ENCODE data around the gene AFF3. TPM values are rescaled to one million over a fixed set of nuclear protein-coding genes. Genes with fewer than 3 reads are reported as not detected.
"Not testable (repeated sequence)": the region's sequence is repeated elsewhere in the genome, so short reads cannot be mapped to it uniquely, and the experiment has no call there.

AFF3 gene
- total RNA-seq, 2 experiments from 2014 or later = 3.1 to 3.5 TPM

- intact Hi-C loops (cut with micrococcal nuclease) = no loop called here
- Mint-ChIP-seq H3K4me1 (ENCODE audit: low read depth) (no peaks in the 10 kb centered on the region), H3K9me3 (no peaks in the 10 kb centered on the region), H3K27ac (no peak overlapping the region), H3K27me3 (no peaks in the 10 kb centered on the region), H3K36me3 (ENCODE audit: low read depth) (peaks cover 3% of the 10 kb centered on the region), H3K4me3 (no peak overlapping the region)
- TF ChIP-seq CTCF (IDR thresholded peaks at IDR 0.05) = no peak
- no peak for ATAC-seq
- no peak for DNase-seq
- ChIA-PET POLR2A (no interaction called here), CTCF (no interaction called here)
Measured at GRCh38 chr2:99670768-99671734, 471.3 kb downstream of the AFF3 start.

- Mint-ChIP-seq H3K4me3 (no peak overlapping the region), H3K4me1 (ENCODE audit: low read depth) (no peaks in the 10 kb centered on the region), H3K27ac (no peak overlapping the region), H3K9me3 (no peaks in the 10 kb centered on the region), H3K36me3 (ENCODE audit: low read depth) (peaks cover 3% of the 10 kb centered on the region), H3K27me3 (no peaks in the 10 kb centered on the region)
- ChIA-PET CTCF (interaction anchor here (1.9 kb wide), 1 partner anchor 15 kb away, joined by 5 read pairs; no protein-coding TSS in a partner anchor), POLR2A (no interaction called here)
- no peak for TF ChIP-seq CTCF (IDR thresholded peaks at IDR 0.05)
- ATAC-seq (no peak), DNase-seq (no peak)
- intact Hi-C loops (cut with micrococcal nuclease) = no loop called here
Measured at GRCh38 chr2:99666256-99666655, 476.1 kb downstream of the AFF3 start.

- ChIA-PET POLR2A (no interaction called here), CTCF (no interaction called here)
- ATAC-seq (no peak), DNase-seq (no peak)
- Mint-ChIP-seq H3K27me3 (no peaks in the 10 kb centered on the region), H3K36me3 (ENCODE audit: low read depth) (no peaks in the 10 kb centered on the region), H3K27ac (no peak overlapping the region), H3K9me3 (no peaks in the 10 kb centered on the region), H3K4me3 (no peak overlapping the region), H3K4me1 (ENCODE audit: low read depth) (no peaks in the 10 kb centered on the region)
- intact Hi-C loops (cut with micrococcal nuclease) = no loop called here
- TF ChIP-seq CTCF (IDR thresholded peaks at IDR 0.05) = no peak
Measured at GRCh38 chr2:99663641-99664040, 478.7 kb downstream of the AFF3 start.

- POLR2A ChIA-PET = no interaction called here
- TF ChIP-seq CTCF (IDR thresholded peaks at IDR 0.05) = no peak
- H3K4me3 Mint-ChIP-seq = no peak overlapping the region
- DNase-seq (no peak), ATAC-seq (no peak)
- no peaks in the 10 kb centered on the region for H3K9me3 Mint-ChIP-seq
- no peaks in the 10 kb centered on the region for H3K4me1 Mint-ChIP-seq (ENCODE audit: low read depth)
- no peak overlapping the region for H3K27ac Mint-ChIP-seq
- no peaks in the 10 kb centered on the region for H3K27me3 Mint-ChIP-seq
- CTCF ChIA-PET = no interaction called here
- intact Hi-C loops (cut with micrococcal nuclease) = no loop called here
- no peaks in the 10 kb centered on the region for H3K36me3 Mint-ChIP-seq (ENCODE audit: low read depth)
Measured at GRCh38 chr2:99662761-99663341, 479.5 kb downstream of the AFF3 start.

- intact Hi-C loops (cut with micrococcal nuclease); POLR2A ChIA-PET; H3K36me3 Mint-ChIP-seq (ENCODE audit: low read depth); H3K27ac Mint-ChIP-seq; ATAC-seq; H3K4me3 Mint-ChIP-seq; DNase-seq; H3K4me1 Mint-ChIP-seq (ENCODE audit: low read depth); H3K27me3 Mint-ChIP-seq; H3K9me3 Mint-ChIP-seq; CTCF ChIA-PET: not testable (repeated sequence)
Measured at GRCh38 chr2:99661761-99662160, 480.6 kb downstream of the AFF3 start.

All from activated CD8-positive, alpha-beta T cell treated with anti-CD3 and anti-CD28 coated beads for 36 hours (primary cell).